Colonic mucosa (tissue), 4 donors: ENCODE results near the gene CHN2. TPM values are rescaled to one million over a fixed set of nuclear protein-coding genes. Genes with fewer than 3 reads are reported as not detected.
A peak's percentile ranks its signal among the peaks of the same experiment; 100 is the strongest.

Experiments used
- DNase-seq: peaks from one replicate; pipeline ENCODE4 v3.0.0-alpha.2; 2020
- H3K27ac ChIP-seq: fragments of 200-600 bp; one replicate; pipeline ENCODE4 v1.8.0; 2021
- H3K27me3 ChIP-seq: fragments of 200-600 bp; one replicate; pipeline ENCODE4 v1.8.0; 2021
- H3K36me3 ChIP-seq: fragments of 200-600 bp; one replicate; pipeline ENCODE4 v1.8.0; 2021
- H3K4me1 ChIP-seq: fragments of 200-600 bp; one replicate; pipeline ENCODE4 v1.8.0; 2021; ENCODE audit warnings: mild to moderate bottlenecking
- H3K4me3 ChIP-seq: fragments of 200-600 bp; one replicate; pipeline ENCODE4 v1.8.0; 2021
- H3K9ac ChIP-seq, 2 donors: one replicate each; pipeline ENCODE4 v1.7.0; 2013; ENCODE audit warnings: control low read depth in 2 of 2, low read depth in 2 of 2, low read length in 2 of 2
- H3K9me3 ChIP-seq: fragments of 200-600 bp; one replicate; pipeline ENCODE4 v1.8.0; 2021
- intact Hi-C: fragments of 100-400 bp; cut with DNase I; formaldehyde crosslinking; loops from one replicate; pipeline ENCODE4 v1.14.1; 2022
- total RNA-seq, 2 donors: library from RNA; stranded (reverse); fragmentation: NEBNext Ultra II Directional in 1 of 2; extraction: Animal tissue kit (Norgen Biotek cat#: 25700) in 1 of 2; gene quantifications; one replicate each; pipeline ENCODE4 v1.2.1, GENCODE V29; 2021
- TF ChIP-seq, protein P1 (sequence below): fragments of 200-600 bp; IDR thresholded peaks from one replicate; pipeline ENCODE4 v1.8.0; 2022; ENCODE audit warnings: antibody characterized with exemption, mild to moderate bottlenecking
- donor health status: healthy.
- donor health status: DM: no; HTN: no; CAD: no.
- donor health status: DM: no; HTN: no; CAD: no.

Gene CHN2
- total RNA-seq, 2 donors from 2014 or later = 12.8 to 19.8 TPM

DNA sequence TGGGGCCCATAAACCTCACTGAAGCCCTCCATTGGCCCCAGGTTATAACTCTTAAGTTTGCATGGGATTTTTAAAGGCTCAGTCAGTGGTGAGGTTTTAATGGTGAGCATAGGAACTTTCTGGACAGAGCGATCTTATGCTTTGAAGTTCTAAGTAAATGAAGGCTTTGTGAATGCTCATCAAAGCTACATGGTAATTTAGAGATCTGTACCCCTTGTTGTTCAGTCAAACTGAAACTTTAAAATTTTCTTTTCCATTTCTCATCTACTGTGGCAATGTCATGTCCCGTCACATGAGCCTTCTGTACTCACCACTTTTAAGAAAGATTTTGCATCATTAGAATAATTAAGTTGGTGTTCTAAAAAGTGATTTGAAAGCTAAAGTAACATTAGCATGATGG lies 39.9 kb downstream of the CHN2 start:
- no peaks in the 10 kb centered on the region for H3K36me3 ChIP-seq
- no peak overlapping the region for H3K4me3 ChIP-seq
- H3K9ac ChIP-seq = no peak overlapping the region
- no peak for DNase-seq
- H3K4me1 ChIP-seq = no peaks in the 10 kb centered on the region
- intact Hi-C loops = no loop called here
- H3K27me3 ChIP-seq = no peaks in the 10 kb centered on the region
- H3K27ac ChIP-seq = no peak overlapping the region
- no peaks in the 10 kb centered on the region for H3K9me3 ChIP-seq
- TF ChIP-seq, protein P1, sequence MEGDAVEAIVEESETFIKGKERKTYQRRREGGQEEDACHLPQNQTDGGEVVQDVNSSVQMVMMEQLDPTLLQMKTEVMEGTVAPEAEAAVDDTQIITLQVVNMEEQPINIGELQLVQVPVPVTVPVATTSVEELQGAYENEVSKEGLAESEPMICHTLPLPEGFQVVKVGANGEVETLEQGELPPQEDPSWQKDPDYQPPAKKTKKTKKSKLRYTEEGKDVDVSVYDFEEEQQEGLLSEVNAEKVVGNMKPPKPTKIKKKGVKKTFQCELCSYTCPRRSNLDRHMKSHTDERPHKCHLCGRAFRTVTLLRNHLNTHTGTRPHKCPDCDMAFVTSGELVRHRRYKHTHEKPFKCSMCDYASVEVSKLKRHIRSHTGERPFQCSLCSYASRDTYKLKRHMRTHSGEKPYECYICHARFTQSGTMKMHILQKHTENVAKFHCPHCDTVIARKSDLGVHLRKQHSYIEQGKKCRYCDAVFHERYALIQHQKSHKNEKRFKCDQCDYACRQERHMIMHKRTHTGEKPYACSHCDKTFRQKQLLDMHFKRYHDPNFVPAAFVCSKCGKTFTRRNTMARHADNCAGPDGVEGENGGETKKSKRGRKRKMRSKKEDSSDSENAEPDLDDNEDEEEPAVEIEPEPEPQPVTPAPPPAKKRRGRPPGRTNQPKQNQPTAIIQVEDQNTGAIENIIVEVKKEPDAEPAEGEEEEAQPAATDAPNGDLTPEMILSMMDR = no peak

DNA sequence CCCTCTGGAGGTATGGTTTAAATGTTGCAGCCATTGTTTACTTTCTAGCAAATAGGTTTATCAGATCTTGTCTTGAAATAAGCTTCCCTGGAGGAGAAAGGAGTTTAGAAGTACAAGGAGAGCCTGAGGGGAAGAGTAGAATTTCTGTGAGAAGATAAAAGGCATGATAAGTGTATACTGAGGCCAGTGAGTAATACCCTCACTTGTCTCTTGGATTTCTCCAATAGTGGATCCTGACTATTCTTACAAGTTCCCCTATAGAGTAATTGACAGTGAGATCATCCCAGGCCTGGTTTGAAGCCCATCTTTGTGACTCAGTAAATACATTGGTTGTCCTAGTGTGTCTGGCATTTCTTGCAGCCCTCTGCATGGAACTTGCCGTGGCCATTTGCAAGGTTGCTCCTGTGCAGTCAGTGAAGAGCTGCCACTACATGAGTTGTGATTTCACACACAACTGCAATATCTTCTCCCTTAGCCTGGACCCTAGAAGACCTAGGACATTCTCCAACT lies 41.6 kb downstream of the CHN2 start:
- no peak overlapping the region for H3K27ac ChIP-seq
- no peak overlapping the region for H3K4me3 ChIP-seq
- H3K9ac ChIP-seq = no peak overlapping the region
- H3K4me1 ChIP-seq = no peaks in the 10 kb centered on the region
- TF ChIP-seq, protein P1 = no peak
- H3K9me3 ChIP-seq = no peaks in the 10 kb centered on the region
- intact Hi-C loops = no loop called here
- no peak for DNase-seq
- H3K36me3 ChIP-seq = no peaks in the 10 kb centered on the region
- no peaks in the 10 kb centered on the region for H3K27me3 ChIP-seq

DNA sequence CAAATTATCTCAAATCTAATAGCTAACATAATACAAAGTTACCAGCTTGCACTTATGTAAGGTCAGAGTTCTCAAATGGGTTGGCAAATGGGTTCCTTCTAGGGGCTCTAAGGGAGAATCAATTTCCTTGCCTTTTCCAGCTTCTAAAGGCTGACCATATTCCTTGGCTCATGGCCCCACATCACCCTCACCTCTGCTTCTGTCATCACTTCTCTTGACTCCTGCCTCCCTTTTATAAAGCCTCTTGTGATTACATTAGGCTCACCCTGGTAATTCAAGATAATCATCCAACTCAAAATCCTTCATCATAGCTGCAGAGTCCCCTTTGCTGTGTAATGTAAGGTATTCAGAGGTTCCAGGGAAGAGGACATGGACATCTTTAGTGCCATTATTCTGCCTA lies 42.1 kb downstream of the CHN2 start:
- no peaks in the 10 kb centered on the region for H3K36me3 ChIP-seq
- H3K9me3 ChIP-seq = no peaks in the 10 kb centered on the region
- H3K9ac ChIP-seq = no peak overlapping the region
- no peak for DNase-seq
- no peak overlapping the region for H3K27ac ChIP-seq
- TF ChIP-seq, protein P1 = no peak
- no peaks in the 10 kb centered on the region for H3K4me1 ChIP-seq
- no peak overlapping the region for H3K4me3 ChIP-seq
- H3K27me3 ChIP-seq = no peaks in the 10 kb centered on the region
- intact Hi-C loops = no loop called here

DNA sequence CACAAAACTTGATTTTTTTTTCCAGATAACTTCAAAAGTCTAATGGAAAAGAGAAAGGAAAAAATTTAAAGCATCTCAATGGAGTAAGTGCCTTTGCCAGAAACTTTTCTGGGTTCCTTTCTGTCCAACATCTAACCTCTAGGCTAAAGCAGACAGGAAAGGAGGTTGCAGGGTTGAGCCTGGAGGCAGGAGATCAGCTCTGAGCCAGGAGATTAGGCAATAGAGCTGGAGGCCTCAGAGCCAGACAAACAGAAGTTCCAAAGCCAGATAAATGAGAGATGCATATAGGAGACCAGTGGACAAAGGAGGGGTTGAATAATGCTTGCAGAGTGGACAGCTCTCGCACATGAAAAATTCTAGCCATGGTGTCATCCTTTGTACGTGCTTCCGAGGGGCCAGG lies 42.9 kb downstream of the CHN2 start:
- Histone ChIP-seq H3K9me3 (no peaks in the 10 kb centered on the region), H3K9ac (no peak overlapping the region), H3K4me3 (no peak overlapping the region), H3K27me3 (no peaks in the 10 kb centered on the region), H3K27ac (no peak overlapping the region), H3K4me1 (no peaks in the 10 kb centered on the region), H3K36me3 (no peaks in the 10 kb centered on the region)
- intact Hi-C loops = no loop called here
- no peak for DNase-seq
- TF ChIP-seq, protein P1 = no peak

DNA sequence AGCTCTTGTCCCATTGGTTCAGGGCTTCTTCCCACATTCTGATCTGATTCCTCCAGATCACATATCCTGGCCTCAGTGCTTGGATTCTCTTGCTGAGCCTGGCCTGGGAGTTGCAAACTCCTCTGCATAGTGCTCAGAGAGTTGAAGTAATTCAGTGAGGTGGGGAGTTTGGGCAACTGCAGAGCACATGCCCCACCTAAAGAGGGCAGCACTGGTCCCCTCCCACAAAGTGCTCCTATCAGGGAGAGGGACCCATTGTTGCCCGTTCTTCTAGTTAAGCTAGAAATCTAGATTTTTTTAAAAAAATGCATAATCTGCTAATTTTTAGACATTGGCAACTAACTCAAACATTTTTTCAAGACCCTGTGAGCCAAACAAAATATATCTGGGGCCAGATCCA lies 45.1 kb downstream of the CHN2 start:
- no peak for DNase-seq
- H3K9ac ChIP-seq = no peak overlapping the region
- no peaks in the 10 kb centered on the region for H3K27me3 ChIP-seq
- H3K36me3 ChIP-seq = no peaks in the 10 kb centered on the region
- no peak overlapping the region for H3K27ac ChIP-seq
- H3K4me3 ChIP-seq = no peak overlapping the region
- TF ChIP-seq, protein P1 = peak; percentile 68
- intact Hi-C loops = loop anchor here (5.0 kb wide), 1 partner anchor 103 kb away; no protein-coding TSS in a partner anchor
- H3K4me1 ChIP-seq = no peaks in the 10 kb centered on the region
- H3K9me3 ChIP-seq = no peaks in the 10 kb centered on the region
